Kidney (tissue), 11 donors: ENCODE results near the gene FOXD4L1. TPM values are rescaled to one million over a fixed set of nuclear protein-coding genes. Genes with fewer than 3 reads are reported as not detected.
A peak's percentile ranks its signal among the peaks of the same experiment; 100 is the strongest.
"Not testable (repeated sequence)": the region's sequence is repeated elsewhere in the genome, so short reads cannot be mapped to it uniquely, and the experiment has no call there.

Experiments used
- DNase-seq, 5 donors: peaks; one replicate each; pipeline ENCODE4 v3.0.0-alpha.2; 2013 to 2020
- FAIRE-seq: peaks from 2 replicates; lab custom pipeline; 2012; peaks lifted over from hg19 to GRCh38; lab: Jason Lieb, UNC
- H3K27ac ChIP-seq, 2 donors: one replicate each; pipeline ENCODE4 v1.7.0; 2013; ENCODE audit warnings: low read depth in 2 of 2, low read length in 2 of 2, inconsistent platforms in 1 of 2
- H3K27me3 ChIP-seq: one replicate; pipeline ENCODE4 v1.7.1; 2013; ENCODE audit warnings: low read length, inconsistent platforms; ENCODE audit not compliant: control insufficient read depth, insufficient read depth
- H3K36me3 ChIP-seq, 3 donors: one replicate each; pipeline versions ENCODE4 v1.7.0 to v1.7.1; 2013; ENCODE audit warnings: low read length in 3 of 3, control low read depth in 1 of 3, inconsistent platforms in 1 of 3; ENCODE audit not compliant: insufficient read depth in 3 of 3, control insufficient read depth in 2 of 3
- H3K4me1 ChIP-seq, 3 donors: one replicate each; pipeline versions ENCODE4 v1.7.0 to v1.7.1; 2013; ENCODE audit warnings: low read length in 3 of 3, inconsistent platforms in 1 of 3, low read depth in 1 of 3; ENCODE audit not compliant: control insufficient read depth in 2 of 3, insufficient read depth in 2 of 3
- H3K4me3 ChIP-seq, 3 donors: one replicate each; pipeline versions ENCODE4 v1.7.0 to v1.8.1; 2013; ENCODE audit warnings: low read length in 3 of 3, control low read depth in 1 of 3, inconsistent platforms in 1 of 3
- H3K9ac ChIP-seq, 3 donors: one replicate each; pipeline versions ENCODE4 v1.7.0 to v1.7.1; 2013; ENCODE audit warnings: low read length in 3 of 3, control low read depth in 1 of 3, inconsistent platforms in 1 of 3
- H3K9me3 ChIP-seq, 3 donors: one replicate each; pipeline versions ENCODE4 v1.7.0 to v1.7.1; 2013; ENCODE audit warnings: low read length in 3 of 3, control low read depth in 1 of 3, inconsistent platforms in 1 of 3; ENCODE audit not compliant: control insufficient read depth in 2 of 3, insufficient read depth in 1 of 3
- intact Hi-C: fragments of 100-400 bp; cut with DNase I; formaldehyde crosslinking; loops from one replicate; pipeline ENCODE4 v1.11.1; 2022
- polyA plus RNA-seq: library from polyadenylated mRNA; stranded (reverse); fragments of 350-450 nt; fragmentation: Illumina TruSeq; extraction: RNeasy Lipid Tissue Mini Kit (QIAGEN cat#74804); gene quantifications from one replicate; pipeline ENCODE4 v1.2.3, GENCODE V29; 2014; ENCODE audit warnings: low read depth, low replicate concordance; ENCODE audit not compliant: insufficient read depth
- total RNA-seq: library from RNA; stranded (reverse); fragmentation: NEBNext Ultra II Directional; extraction: Animal tissue kit (Norgen Biotek cat#: 25700); gene quantifications from one replicate; pipeline ENCODE4 v1.2.1, GENCODE V29; 2021
- donor health status: control.
- donor health status: control.
- donor health status: DM: yes; HTN: yes; CAD: no.
- donor health status: Normal renal cell carcinoma (clear cell type).

The FOXD4L1 gene
- total and polyA plus RNA-seq, 2 donors from 2014 or later: 0.19 TPM; not detected in 1

DNA sequence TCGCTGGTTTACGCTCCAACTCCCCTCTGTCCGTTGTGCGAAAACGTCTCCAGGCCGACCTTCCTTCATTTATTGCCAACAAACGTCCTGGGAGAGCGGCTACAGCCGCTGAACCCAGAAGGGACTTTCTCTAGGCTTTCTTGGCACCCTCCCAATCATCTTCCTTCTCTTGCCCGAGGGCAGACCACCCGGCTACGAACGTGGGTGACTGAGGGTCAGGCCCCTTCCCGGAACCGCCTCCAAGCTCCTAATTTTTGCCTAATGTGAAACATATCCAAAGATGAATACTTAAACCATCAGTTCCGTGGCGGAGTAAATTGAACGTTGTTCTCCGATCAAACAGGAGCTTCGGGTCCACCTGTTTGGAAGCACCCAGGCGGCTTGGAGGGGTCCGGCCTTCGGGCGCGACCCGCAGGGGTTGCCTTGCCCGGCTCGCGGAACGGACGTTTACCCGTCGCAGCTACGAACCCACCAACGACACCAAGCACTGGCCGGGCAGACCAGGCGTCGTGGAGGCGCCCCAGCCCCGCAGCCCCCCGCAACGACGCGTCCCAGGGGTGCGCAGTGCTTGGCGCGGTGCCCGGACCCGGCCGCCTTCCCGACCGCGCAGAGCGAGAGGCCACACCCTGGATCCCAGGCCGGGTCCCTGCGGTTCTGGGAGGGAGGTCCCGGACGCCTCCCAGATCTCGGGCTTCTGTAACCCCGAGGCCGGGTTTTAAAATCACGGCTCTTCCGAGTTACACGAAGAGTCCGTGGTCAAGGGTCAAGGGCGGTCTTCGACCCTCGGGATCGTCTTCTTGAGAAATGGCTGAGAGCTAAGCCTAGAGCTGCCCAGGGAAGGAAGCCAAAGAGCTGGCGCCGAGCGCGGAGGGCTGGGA is 4.0 kb downstream of the FOXD4L1 start:
- DNase-seq: peak in 3 of 5 donors; percentile 22 to 49 (median 42)
- intact Hi-C loops, H3K9me3 ChIP-seq, H3K27me3 ChIP-seq, H3K36me3 ChIP-seq, H3K27ac ChIP-seq, H3K4me1 ChIP-seq, H3K9ac ChIP-seq, FAIRE-seq: not testable (repeated sequence)
- peak overlapping the region in 1 of 3 donors; percentile 42 for H3K4me3 ChIP-seq

DNA sequence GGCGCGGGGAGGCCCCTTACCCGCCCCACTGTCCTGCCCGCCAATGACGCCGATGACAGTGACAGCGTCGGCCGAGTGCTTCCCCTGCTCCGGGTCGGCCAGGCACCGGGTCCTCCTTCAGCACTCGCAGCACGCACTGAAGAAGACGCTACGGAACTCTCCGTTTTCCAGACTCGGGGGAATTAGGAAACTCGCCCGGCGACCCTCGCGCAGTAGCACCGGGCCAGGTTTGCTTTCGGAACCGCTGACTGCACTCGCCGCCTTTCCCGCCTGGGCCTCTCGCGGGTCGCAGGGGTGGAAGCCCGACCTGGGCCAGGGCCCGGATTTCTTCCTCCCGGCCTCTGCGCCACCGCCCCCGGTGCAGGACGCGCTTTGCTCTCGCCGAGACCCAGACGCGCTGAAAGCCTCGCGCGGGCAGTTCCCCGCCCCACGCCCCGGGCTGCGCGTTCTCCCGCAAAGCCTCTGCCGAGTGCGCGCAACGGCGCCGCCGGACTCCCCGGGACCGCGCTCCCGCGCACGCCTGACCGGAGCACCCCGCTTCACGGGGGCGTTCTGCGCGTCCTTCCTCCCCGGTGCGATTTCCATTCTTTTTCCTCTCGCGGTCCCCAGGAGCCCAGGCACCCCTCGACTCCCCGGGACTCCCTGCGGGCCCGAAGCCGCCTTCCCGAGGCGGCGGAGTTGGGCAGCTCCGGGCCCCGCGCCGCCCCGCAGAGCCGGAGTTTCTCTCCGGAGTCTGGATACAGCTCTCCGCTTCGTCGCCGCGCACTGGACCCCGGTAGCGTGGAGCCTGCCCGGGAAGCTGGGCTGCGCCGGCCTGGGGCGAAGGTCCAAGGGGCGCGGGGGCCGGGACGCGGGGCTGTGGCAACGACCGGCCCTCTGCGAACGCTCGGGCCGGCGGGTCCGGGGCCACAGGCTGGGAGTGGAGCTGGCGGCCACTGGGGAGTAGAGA is 4.9 kb downstream of the FOXD4L1 start:
- H3K4me1 ChIP-seq, H3K9ac ChIP-seq, intact Hi-C loops, H3K27ac ChIP-seq, H3K36me3 ChIP-seq, FAIRE-seq, H3K9me3 ChIP-seq: not testable (repeated sequence)
- DNase-seq: peak; percentile 45 to 69 (median 55)
- peaks cover 12% of the 10 kb centered on the region for H3K27me3 ChIP-seq
- H3K4me3 ChIP-seq: peak overlapping the region in 1 of 3 donors; percentile 42

DNA sequence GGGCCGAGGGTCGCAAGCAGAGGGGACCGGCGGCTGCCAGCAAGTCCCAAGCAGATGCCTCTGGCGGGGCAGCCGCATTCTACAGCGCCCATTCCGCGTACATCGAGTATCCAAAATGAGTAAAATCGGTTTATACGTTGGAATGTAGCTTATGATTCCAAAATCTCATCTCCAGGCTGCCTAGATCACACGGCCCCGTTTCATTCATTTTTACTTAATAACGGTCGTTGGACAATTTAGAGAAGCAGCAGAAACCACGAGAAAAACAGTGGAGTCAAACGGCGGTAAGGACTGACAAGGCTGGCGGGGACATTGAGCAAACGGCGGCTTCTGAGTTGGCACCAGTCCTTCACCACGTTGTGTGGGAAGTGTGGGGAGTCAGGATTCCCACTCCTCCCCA is 5.6 kb downstream of the FOXD4L1 start:
- peak in 3 of 5 donors; percentile 26 to 49 (median 38) for DNase-seq
- H3K4me3 ChIP-seq, H3K4me1 ChIP-seq, H3K36me3 ChIP-seq, H3K9me3 ChIP-seq, FAIRE-seq, H3K27ac ChIP-seq, intact Hi-C loops, H3K9ac ChIP-seq: not testable (repeated sequence)
- peaks cover 12% of the 10 kb centered on the region for H3K27me3 ChIP-seq

DNA sequence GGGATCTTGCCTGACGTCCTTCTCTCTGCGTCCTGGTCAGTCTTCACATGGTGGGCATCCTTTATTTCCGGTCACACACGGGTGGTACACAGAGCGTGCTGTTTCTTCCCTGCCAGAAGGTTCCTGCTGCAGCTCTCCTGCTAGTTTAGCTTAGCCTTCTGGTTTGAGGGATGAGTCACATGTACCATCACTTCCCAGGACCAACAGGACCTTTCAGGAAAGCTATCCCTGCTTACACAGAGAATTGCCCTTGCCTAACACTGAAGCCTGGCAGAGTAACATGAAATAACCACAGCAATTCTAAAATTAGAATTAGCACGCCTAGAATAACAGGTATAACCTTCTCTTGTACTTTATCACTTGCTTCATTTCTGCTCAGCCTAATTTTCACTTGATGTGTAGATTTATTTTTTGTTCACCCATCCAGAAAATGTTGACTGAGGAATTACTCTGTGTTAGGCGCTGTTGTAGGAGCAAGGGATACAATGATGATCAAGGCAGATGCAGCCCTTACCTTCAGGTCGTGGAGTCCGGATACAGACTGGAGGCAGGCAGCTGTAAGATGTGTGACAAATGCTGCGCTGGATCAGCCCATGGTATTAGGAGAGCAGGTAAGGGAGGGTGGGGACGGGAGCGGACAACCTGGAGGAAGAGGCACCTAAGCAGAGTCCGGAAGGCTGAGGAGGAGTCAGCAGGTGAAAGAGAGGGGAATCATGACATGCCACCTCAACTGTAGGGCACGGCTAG is 9.1 kb downstream of the FOXD4L1 start:
- H3K36me3 ChIP-seq, FAIRE-seq, H3K9ac ChIP-seq, H3K4me3 ChIP-seq, H3K9me3 ChIP-seq, H3K4me1 ChIP-seq, H3K27ac ChIP-seq, intact Hi-C loops: not testable (repeated sequence)
- H3K27me3 ChIP-seq: peaks cover 12% of the 10 kb centered on the region
- peak in 1 of 5 donors; percentile 26 for DNase-seq

DNA sequence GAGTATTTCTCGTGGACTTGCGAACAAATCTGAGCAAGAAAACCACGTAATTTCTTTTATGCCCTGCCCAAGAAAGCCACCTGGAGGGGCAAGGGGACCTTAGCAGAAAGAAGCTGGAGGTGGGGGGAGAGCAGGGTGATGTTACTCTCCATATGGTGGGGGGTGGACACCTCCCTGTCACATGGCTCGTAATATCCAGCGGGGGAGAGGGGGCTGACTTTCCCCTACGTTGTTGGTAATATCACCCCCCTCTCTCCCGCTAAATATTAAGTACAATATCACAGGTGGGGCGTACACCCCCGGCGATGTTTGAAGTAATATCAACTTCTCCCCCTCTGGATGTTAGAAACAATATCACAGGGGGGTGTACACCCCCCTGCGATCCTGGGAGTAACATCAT is 9.7 kb downstream of the FOXD4L1 start:
- intact Hi-C loops, FAIRE-seq, H3K36me3 ChIP-seq, H3K4me3 ChIP-seq, H3K9ac ChIP-seq, H3K4me1 ChIP-seq, H3K27ac ChIP-seq, DNase-seq, H3K9me3 ChIP-seq: not testable (repeated sequence)
- H3K27me3 ChIP-seq: peaks cover 12% of the 10 kb centered on the region

DNA sequence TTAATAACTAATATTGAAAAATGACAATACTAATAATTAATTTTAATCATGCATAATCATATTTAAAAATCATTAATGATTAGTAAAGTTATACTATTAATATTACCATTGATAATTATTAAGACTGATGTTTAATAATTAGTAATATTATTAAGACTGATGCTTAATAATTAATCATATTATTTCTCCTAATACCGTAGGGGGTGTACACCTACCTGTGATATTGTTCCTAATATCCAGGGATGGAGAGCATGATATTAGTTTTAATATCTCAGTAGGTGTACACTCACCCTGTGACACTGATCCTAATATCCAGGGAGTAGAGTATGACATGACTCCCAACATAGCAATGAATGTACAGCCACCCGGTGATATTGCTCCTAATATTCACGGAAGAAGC is 12.4 kb downstream of the FOXD4L1 start:
- DNase-seq, H3K9ac ChIP-seq, H3K36me3 ChIP-seq, H3K27me3 ChIP-seq, H3K4me3 ChIP-seq, H3K4me1 ChIP-seq, H3K27ac ChIP-seq, H3K9me3 ChIP-seq, intact Hi-C loops, FAIRE-seq: not testable (repeated sequence)

DNA sequence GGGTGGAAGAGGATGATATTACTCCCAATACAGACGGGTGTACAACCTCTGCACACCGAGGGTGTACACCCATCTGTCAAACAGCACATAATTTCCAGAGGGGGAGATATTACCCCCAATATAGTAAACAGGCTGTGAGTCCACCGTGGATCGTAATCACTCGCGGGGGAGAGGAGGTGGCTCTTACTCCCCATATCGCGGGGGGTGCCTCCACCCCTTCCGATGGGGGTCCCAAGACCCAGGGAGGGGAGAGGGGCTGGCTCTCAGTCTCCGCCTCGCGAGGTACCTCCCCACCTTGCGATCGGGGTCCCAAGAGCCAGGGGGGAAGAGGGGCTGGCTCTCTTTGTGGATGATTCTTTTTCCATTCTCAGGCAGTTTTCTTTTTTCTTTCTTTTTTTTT is 13.4 kb downstream of the FOXD4L1 start:
- H3K4me1 ChIP-seq, H3K36me3 ChIP-seq, H3K9ac ChIP-seq, intact Hi-C loops, H3K27ac ChIP-seq, H3K27me3 ChIP-seq, H3K4me3 ChIP-seq, FAIRE-seq, H3K9me3 ChIP-seq: not testable (repeated sequence)
- DNase-seq: peak in 2 of 5 donors; percentile 31 to 55
